Breast epithelium (tissue), 3 donors: Measurements from ENCODE around the gene TTC6.

Experiments
- CTCF ChIP-seq, 3 donors: fragments of 450-650 bp; IDR thresholded peaks; one replicate each; pipeline ENCODE4 v1.5.1; 2016 to 2017; ENCODE audit warnings: antibody characterized with exemption in 3 of 3, mild to moderate bottlenecking in 3 of 3, moderate library complexity in 3 of 3
- POLR2A ChIP-seq: fragments of 450-650 bp; IDR thresholded peaks from one replicate; pipeline ENCODE4 v1.6.1; 2016; ENCODE audit warnings: antibody characterized with exemption, mild to moderate bottlenecking, moderate library complexity
- POLR2AphosphoS5 ChIP-seq, 3 donors: sonication (generic); formaldehyde crosslinking; IDR thresholded peaks; one replicate each; pipeline ENCODE4 v1.6.1; 2017; ENCODE audit warnings: antibody characterized with exemption in 3 of 3

GRCh38 chr14:37601865-37602264 is 6.4 kb downstream of the TTC6 start:
- no peak for TF ChIP-seq CTCF (IDR thresholded peaks at IDR 0.05)
- TF ChIP-seq POLR2A, result no peak
- TF ChIP-seq POLR2AphosphoS5 (IDR thresholded peaks at IDR 0.05), result no peak
